ENCODE results near the gene WAPL.
A peak's percentile ranks its signal among the peaks of the same experiment; 100 is the strongest.

Gene WAPL

GRCh38 chr10:86401588-86402282, 119.9 kb downstream of the WAPL start:
- no peak for TF ChIP-seq POLR2A (IDR thresholded peaks at IDR 0.05; ENCODE audit: low read depth, low read length)
- FAIRE-seq: no peak
- DNase-seq (ENCODE audit: insufficient read length, low spot score): no peak

GRCh38 chr10:86400705-86401587, 120.6 kb downstream of the WAPL start:
- no peak for FAIRE-seq
- DNase-seq (ENCODE audit: insufficient read length, low spot score): peak; percentile 47
- no peak; the same call in 1 of the 2 replicates for TF ChIP-seq POLR2A (IDR thresholded peaks at IDR 0.05; ENCODE audit: low read depth, low read length)

- DNase-seq (ENCODE audit: insufficient read length, low spot score): peak; percentile 98
- peak; percentile 53 for TF ChIP-seq POLR2A (IDR thresholded peaks at IDR 0.05; ENCODE audit: low read depth, low read length)
- FAIRE-seq: peak; percentile 69
Measured at GRCh38 chr10:86399879-86400704, 121.5 kb downstream of the WAPL start.

GRCh38 chr10:86399514-86399878, 122.1 kb downstream of the WAPL start:
- FAIRE-seq: no peak
- DNase-seq (ENCODE audit: insufficient read length, low spot score): no peak
- TF ChIP-seq POLR2A (IDR thresholded peaks at IDR 0.05; ENCODE audit: low read depth, low read length): no peak

- TF ChIP-seq POLR2A (IDR thresholded peaks at IDR 0.05; ENCODE audit: low read depth, low read length): no peak
- DNase-seq (ENCODE audit: insufficient read length, low spot score) (no peak), FAIRE-seq (no peak)
Measured at GRCh38 chr10:86397120-86397519, 124.5 kb downstream of the WAPL start.

GRCh38 chr10:86393862-86394455, 127.6 kb downstream of the WAPL start:
- no peak for TF ChIP-seq POLR2A (IDR thresholded peaks at IDR 0.05; ENCODE audit: low read depth, low read length)
- FAIRE-seq: no peak
- no peak for DNase-seq (ENCODE audit: insufficient read length, low spot score)

- TF ChIP-seq POLR2A (IDR thresholded peaks at IDR 0.05; ENCODE audit: low read depth, low read length): no peak
- FAIRE-seq (no peak), DNase-seq (ENCODE audit: insufficient read length, low spot score) (no peak)
Measured at GRCh38 chr10:86393362-86393761, 128.2 kb downstream of the WAPL start.

GRCh38 chr10:86392723-86393094, 128.9 kb downstream of the WAPL start:
- TF ChIP-seq POLR2A (IDR thresholded peaks at IDR 0.05; ENCODE audit: low read depth, low read length): no peak
- no peak for FAIRE-seq

GRCh38 chr10:86391986-86392722, 129.4 kb downstream of the WAPL start:
- no peak for FAIRE-seq
- DNase-seq (ENCODE audit: insufficient read length, low spot score): no peak
- TF ChIP-seq POLR2A (IDR thresholded peaks at IDR 0.05; ENCODE audit: low read depth, low read length): no peak

More at GRCh38 chr10:86392723-86393094, 128.9 kb downstream of the WAPL start:
- no peak for DNase-seq (ENCODE audit: insufficient read length, low spot score)

GRCh38 chr10:86391236-86391840, 130.3 kb downstream of the WAPL start:
- FAIRE-seq (no peak), DNase-seq (ENCODE audit: insufficient read length, low spot score) (no peak)
- no peak for TF ChIP-seq POLR2A (IDR thresholded peaks at IDR 0.05; ENCODE audit: low read depth, low read length)

GRCh38 chr10:86390337-86391120, 131.1 kb downstream of the WAPL start:
- DNase-seq (ENCODE audit: insufficient read length, low spot score): no peak
- FAIRE-seq: no peak
- no peak for TF ChIP-seq POLR2A (IDR thresholded peaks at IDR 0.05; ENCODE audit: low read depth, low read length)
